HG03432 (cell line): ENCODE results near the gene FRA10AC1.
A peak's percentile ranks its signal among the peaks of the same experiment; 100 is the strongest.

ENCODE experiments used
- ATAC-seq: cut with Tn5 transposase; IDR thresholded peaks from one replicate; pipeline ENCODE4 v1.9.1; 2021; ENCODE audit warnings: mild to moderate bottlenecking, moderate library complexity; ENCODE audit not compliant: unreplicated experiment

The FRA10AC1 gene

DNA sequence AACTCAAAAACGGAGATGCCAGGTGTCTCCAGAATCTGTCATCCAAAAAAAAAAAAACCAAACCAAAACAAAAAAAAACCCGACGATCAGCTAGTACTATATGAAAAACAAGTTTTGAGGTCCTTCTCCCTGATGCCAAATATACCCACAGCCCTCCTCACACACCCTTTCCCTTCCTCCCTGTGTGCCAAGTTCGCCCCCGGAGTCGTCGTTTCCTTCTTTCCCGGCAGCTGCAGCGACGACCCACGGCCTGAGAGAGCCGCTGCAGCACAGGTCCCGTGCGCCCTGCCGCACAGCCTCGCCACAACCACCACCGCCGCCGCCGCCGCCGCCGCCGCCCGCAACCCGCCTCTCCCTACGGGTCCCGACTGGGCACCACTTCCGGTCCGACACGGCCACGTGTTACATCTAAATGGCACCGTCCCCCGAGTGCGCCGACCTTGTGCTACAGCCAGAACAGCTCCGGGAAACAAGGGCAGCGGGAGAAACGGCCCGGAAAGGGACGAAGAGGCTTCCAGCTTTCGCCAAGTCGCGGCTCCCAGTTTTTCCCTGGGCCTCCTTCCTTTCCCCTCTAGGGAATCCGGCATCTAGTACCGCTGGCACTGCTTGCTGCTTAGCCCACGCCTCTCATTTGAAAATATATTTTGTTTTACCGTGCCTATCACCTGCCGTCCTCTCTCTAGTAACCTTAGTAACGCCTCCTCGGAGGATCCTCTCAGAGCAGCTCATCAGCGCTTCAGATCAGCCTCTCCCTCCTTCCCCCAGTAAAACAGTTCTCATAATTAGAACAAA is at the start of gene FRA10AC1:
TSS of gene FRA10AC1 (minus strand) at position 383 of the 792 bp plus-strand sequence. CDS start 2,486 bp downstream, outside the sequence.
- peak; percentile 86 for ATAC-seq

DNA sequence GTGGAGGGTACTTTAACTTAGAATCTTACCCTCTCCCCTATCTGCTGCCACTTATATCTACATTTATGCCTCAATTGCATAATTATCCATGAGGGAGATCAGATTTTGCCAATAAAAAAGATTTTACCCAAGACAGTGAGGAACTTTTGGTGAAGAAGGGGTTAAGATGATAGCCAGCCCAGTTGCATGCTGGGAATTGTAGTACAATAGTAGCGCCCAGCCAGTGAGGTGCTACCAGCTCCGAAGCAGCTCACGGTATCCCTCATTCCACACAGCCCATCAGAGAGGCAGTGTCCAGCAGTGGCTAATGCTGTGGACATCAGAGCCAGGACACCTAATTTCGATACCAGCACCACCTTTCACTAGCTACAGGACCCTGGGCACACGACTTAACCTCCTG is 49.4 kb upstream of the FRA10AC1 start:
- no peak for ATAC-seq

DNA sequence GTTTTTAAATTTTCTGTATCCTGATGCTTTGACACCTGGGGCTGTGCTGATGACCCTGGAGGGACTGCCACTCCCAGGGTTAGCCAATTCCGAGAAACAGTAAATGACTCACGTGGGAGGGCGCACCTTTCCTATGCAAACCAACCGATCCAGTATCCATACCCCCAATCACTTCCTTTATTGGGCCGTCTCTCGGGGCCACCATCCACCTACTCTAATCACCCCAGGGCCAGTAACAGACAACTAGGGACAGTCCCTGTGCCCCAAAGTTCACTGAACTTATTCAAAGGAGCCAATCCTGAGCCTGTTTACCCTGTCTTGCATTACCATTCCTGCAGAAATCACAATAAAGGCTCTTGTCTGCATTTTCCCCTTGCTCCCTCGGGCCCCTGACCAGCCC is 48.7 kb upstream of the FRA10AC1 start:
- ATAC-seq: no peak

DNA sequence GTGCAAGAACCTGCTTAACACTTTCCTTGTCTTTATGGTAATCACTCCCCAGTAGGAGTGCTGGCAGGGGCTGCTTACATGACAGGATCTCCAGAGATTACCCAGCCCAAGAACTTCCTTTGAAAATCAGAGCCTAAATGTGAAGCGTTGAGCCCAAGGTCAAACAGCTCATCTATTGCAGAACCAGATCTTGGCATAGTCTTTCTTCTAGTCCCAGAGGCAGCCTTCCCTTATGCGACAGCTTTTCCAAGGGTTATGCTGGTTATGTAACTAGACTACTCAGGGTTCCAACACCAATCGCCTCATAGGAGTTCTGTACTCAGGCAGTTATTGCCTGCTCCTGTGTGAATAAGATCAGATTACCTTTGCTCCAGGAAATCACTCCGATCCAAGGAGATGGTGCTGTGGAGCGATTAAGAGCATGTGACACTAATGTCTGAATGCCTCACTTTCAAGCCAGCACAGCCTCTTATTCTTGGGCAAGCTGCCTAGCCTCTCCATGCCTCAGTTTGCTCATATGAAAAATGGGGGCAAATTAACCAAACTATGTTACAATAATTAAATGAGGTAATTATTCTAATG is 46.9 kb upstream of the FRA10AC1 start:
- ATAC-seq: no peak

DNA sequence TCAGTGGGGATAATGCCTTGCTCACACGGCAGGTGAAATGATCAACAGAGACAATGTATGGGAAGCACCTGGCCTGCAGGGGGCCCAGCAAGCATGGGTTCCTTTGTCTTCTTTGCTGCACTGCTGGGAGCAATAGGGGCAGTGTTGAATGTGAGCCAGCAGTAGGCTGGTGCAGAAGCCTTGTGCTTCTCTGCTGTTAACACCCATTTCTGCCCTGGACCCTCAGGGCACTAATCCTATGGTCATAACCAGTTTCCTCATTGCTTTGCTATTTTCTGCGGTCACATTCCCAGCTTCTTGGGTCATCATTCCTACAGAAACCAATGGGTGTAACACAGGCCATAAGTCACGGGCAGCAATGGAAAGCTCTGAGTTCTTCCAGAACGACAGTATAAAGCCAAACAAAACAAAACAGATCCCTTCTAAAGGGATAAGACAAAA is 44.5 kb upstream of the FRA10AC1 start:
- no peak for ATAC-seq

- ATAC-seq: no peak
Measured at GRCh38 chr10:93745408-93746065, 43.1 kb upstream of the FRA10AC1 start.

GRCh38 chr10:93742633-93743349 is 40.4 kb upstream of the FRA10AC1 start:
- peak; percentile 91 for ATAC-seq

- no peak for ATAC-seq
Measured at GRCh38 chr10:93741367-93741766, 39.0 kb upstream of the FRA10AC1 start.

GRCh38 chr10:93726024-93726423 is 23.6 kb upstream of the FRA10AC1 start:
- no peak for ATAC-seq

- ATAC-seq: no peak
Measured at GRCh38 chr10:93723153-93723552, 20.8 kb upstream of the FRA10AC1 start.

- ATAC-seq: no peak
Measured at GRCh38 chr10:93722550-93722949, 20.2 kb upstream of the FRA10AC1 start.

- ATAC-seq: no peak
Measured at GRCh38 chr10:93719901-93720300, 17.5 kb upstream of the FRA10AC1 start.

- ATAC-seq: peak; percentile 42
Measured at GRCh38 chr10:93718937-93719725, 16.7 kb upstream of the FRA10AC1 start.

DNA sequence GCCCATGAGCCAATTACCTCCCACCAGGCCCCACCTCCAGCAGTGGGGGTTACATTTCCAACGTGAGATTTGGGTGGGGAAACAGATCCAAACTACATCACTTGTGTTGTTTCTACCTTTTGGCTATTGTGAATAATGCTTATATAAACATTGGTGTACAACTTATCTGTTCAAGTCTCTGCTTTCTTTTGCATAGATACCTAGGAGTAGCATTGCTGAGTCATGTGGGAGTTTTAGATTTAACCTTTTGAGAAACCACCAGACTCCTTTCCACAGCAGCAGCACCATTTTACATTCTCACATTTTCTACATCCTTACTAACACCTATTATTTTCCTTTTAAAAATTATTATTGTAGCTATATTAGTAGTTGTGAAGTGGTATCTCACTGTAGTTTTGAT is 14.4 kb upstream of the FRA10AC1 start:
- no peak for ATAC-seq

DNA sequence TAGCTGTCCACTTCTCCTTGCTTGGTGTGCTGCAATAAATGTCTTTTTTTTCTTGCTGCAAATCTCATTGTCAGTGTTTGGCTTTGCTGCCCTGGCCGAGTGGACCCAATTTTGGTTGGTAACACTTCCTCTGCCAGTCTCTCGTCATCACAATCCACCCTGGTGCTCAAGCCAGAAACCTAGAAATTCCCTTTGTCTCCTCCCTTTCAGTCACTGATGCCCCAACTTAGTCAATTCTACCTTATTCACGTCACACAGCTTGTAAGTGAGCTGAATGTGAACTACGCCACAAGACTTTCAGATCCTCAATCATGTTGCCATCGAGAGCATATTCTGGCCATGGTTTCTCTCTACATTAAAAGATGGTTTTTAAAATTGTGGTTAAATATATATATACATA is 13.0 kb upstream of the FRA10AC1 start:
- ATAC-seq: peak; percentile 93

DNA sequence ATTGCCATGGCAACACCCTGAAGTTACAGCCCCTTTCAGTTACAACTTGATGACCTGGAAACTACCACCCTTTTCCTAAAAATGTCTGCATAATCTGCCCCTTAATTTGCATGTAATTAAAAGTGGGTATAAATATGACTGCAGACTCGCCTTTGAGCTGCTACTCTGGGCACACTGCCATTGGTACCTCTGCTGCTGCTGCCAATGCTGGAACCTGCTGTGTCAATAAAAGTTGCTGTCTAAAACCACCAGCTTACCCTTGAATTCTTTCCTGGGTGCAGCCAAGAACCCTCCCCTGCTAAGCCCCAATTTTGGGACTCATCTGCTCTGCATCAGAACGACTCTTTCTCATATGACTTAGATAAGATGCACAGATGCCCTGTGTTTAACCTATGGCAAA is 10.2 kb upstream of the FRA10AC1 start:
- no peak for ATAC-seq

DNA sequence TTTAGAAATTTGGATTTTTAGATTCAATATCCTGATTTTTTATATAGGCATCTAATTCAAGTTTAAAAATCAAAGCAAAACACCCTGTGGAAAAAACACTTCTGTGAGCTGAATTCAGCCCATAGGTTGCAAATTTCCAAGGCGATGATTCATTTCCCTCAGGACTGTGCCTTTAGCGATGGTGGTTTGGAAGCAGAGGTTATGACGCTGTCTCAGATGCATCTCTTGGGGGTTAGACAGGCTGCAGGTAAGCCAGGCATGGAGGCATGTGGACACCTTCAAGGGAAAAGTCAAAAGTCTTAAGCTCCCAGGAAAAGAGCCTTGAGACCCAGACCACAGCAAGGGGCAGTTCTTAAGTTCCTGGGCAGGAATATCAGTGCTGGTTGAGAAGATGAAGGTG is 9.5 kb upstream of the FRA10AC1 start:
- ATAC-seq: no peak

GRCh38 chr10:93710333-93710909 is 8.0 kb upstream of the FRA10AC1 start:
- ATAC-seq: no peak

DNA sequence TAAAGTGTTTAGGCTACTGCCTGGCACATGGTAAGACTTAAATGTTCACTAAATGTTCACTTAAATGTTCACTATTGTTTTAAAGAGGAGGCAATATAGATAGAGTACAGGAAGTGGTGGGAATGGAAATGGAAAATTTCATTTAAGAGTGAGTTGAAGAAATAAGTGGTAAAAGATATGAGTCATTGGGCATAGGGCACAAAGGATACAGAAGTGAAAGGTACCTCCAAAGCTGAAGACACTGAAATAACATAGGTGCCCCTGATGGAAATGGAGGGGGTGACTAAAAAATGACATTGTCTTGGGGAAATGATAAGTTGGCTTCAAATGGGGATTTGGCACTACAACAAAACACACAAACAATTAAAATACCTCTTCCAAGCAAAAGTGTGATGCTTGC is 5.2 kb upstream of the FRA10AC1 start:
- no peak for ATAC-seq

DNA sequence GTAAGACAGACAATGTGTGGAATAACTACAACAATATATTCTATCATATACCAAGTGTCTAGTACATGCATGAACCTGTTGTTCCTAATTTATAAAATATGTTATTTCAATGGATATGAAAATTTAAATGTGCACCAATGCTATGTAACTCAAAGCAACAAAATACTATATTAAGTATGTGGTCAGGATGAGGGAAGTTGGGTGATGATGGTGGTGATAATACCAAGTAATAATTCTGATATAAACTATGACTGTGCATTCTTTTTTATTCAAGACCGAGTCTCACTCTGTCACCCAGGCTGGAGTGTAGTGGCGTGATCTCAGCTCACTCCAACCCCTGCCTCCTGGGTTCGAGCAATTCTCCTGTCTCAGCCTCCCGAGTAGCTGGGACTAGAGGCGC is 2.1 kb upstream of the FRA10AC1 start:
- no peak for ATAC-seq
